ENCODE measurements around the gene ALDH1A1.
"Not testable (repeated sequence)": the region's sequence is repeated elsewhere in the genome, so short reads cannot be mapped to it uniquely, and the experiment has no call there.

The ALDH1A1 gene

DNA sequence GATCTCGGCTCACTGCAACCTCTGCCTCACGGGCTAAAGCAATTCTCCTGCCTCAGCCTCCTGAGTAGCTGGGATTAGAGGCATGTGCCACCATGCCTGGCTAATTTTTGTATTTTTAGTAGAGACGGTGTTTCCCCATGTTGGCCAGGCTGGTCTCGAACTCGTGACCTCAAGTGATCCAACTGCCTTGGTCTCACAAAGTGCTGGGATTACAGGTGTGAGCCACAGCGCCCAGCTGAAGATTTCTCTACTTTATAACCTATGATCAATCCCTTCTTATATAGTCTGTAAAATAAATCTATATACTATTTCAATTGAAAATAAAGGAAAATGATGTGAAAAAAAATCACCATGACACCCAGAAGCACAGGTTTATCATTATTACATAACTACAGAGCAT lies 13.3 kb downstream of the ALDH1A1 start:
- not testable (repeated sequence) for DNase-seq

- DNase-seq: no peak
These were observed 15.3 kb downstream of the ALDH1A1 start for GRCh38 chr9:72937545-72937944.

DNA sequence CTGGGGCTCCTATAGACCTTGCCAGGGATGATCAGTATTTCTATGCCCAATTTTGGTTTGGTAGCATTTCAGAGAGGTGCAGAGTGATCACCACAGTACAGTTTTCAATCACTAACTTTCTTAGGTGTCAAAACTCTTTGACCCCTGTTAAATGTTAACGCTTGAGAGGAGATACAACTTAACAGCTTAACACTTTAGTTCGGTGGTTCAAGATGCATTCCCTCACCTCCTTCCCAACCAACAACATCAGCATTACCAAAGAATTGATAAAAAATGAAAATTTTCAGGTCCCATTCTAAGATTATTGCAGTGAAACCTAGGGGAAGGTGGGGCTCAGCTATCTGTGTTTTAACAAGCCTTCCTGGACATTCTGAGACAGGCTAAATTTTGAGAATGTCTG lies 16.2 kb downstream of the ALDH1A1 start:
- no peak for DNase-seq

DNA sequence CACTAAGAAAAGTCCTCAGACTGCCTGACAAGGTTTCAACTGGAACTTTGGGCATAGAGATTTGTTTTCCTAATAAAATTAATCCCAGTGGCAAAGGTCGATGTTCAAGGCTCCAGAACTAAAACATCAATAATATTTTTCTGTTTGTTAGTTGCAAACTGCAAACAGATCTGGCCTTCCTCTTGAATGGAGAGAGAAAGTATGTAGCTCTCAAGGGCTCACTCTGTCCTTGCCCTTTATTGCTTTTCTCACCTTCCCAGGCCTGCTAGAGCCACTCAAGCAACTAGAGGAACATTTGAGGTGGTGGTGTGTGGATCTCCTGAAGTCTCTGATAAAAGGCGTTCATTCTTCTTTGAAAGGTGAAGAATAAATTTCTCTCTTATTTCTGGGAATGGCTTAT lies 16.6 kb downstream of the ALDH1A1 start:
- DNase-seq: no peak

GRCh38 chr9:72935595-72935994 lies 17.3 kb downstream of the ALDH1A1 start:
- DNase-seq: no peak

DNA sequence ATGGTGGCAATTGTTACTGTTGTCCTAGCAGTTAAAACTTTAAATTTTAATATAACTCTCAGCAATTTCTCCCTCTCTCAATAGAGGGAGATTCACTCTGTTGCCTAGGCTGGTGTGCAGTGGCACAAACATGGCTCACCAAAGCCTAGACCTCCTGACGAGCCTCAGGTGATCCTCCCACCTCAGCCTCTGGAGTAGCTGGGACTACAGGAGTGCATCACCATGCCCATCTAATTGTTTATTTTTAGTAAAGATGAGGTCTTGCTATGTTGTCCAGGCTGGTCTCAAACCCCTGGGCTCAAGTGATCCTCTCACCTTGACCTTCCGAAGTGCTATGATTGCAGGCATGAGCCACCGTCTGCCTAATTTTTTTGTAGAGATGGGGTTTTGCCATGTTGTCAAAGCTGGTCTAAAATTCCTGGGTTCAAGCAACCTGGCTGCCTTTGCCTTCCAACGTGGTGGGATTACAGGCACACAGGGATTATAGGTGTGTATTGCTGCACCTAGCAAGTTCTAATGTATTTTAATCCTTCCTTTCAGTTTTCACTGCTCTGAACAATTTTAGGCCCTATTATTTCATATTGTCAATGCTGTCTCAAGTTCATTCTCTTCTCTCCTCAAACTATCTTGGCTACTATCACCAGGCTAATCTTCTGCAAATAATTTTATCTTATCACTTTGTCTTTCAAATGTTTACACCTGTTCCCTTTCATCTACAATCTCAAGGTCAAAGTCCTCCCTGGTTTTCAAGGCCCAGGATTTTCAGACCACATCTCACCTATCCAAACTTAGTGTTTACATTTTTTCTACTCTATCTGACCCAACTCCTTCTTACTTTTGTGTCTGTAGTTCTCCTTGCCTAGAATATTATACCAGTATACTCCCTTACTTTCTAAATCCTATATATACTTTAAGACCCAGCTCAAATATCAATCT lies 18.9 kb downstream of the ALDH1A1 start:
- DNase-seq: no peak

DNA sequence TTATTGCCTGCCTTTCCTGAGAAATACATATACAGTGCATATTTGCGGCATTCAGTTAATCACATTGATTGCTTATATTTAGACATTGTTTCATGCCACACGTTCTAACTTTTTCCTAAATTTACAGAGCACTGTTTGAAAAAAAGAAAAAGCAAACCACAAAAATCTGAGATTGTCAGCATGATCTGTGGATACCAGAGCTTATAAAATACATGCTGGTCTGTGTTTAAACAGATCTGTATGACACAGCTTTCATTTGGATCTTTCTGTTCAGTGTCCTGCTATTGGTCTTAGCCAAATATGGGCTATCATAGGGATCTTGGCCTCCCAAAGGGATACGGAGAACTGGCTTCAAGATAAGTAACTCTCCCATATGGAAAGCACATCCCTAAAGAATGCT lies 20.2 kb downstream of the ALDH1A1 start:
- DNase-seq: no peak

- DNase-seq: no peak
These were observed 21.0 kb downstream of the ALDH1A1 start for GRCh38 chr9:72931897-72932296.

- no peak for DNase-seq
These were observed 21.4 kb downstream of the ALDH1A1 start for GRCh38 chr9:72931437-72931836.

GRCh38 chr9:72930828-72931227 lies 22.0 kb downstream of the ALDH1A1 start:
- no peak for DNase-seq

- DNase-seq: no peak
These were observed 23.3 kb downstream of the ALDH1A1 start for GRCh38 chr9:72929542-72929941.

DNA sequence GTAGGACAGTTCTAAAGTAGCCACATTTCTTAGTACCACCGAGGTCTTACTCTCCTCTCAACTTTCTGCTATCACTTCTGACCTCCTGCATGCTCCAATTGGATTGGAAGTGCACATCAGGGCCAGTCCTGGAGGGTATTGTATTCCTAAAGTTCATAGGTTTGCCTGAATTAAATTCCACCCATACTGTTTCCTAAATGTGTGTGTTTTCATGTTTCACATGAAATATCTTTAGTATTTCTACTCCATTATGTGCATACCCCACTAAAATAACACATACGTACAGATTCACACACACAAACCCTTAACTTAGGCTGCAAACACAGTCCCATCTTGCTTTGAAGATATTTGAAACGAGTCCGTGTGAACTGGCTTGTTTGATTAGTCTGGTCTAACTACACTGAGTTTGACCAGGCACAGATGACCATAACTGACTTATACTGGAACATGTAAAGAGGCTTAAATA lies 24.8 kb downstream of the ALDH1A1 start:
- DNase-seq: no peak

DNA sequence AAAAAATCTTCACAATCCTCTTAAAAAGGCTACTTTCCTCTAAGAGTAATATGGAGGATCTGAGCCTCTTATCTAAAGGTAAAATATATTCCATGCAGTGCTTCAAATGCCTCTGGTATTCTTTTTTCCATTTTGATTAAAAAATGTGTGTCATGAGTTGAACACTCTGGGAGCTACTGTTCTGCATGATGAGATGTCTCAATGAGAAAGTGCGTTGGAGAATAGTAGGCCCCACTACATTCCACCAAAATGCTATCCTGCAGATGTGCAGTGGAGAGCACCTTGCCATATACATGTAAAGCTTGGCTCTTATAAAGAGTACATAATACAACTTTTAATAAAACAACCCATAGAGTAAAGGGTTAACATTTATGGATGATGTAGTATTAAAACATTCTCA lies 26.3 kb downstream of the ALDH1A1 start:
- no peak for DNase-seq

DNA sequence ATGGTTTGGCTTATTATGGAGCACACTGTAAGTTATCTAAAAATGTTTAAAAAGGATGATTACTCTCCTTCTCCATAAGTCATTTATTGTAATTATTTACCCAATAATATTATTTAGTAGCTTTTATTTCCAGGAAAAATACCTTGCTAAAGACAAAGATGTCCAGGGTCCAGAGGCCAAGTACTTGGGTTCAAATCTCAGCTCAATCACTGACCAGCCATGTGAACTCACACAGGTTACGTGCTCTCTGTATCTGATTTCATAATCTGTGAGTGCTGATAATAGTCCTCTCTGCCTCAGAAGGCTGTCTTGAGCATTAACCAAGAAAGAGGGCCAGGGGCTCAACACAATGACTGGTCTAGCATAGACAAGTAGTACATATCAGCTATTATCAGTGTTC lies 27.0 kb downstream of the ALDH1A1 start:
- DNase-seq: no peak

DNA sequence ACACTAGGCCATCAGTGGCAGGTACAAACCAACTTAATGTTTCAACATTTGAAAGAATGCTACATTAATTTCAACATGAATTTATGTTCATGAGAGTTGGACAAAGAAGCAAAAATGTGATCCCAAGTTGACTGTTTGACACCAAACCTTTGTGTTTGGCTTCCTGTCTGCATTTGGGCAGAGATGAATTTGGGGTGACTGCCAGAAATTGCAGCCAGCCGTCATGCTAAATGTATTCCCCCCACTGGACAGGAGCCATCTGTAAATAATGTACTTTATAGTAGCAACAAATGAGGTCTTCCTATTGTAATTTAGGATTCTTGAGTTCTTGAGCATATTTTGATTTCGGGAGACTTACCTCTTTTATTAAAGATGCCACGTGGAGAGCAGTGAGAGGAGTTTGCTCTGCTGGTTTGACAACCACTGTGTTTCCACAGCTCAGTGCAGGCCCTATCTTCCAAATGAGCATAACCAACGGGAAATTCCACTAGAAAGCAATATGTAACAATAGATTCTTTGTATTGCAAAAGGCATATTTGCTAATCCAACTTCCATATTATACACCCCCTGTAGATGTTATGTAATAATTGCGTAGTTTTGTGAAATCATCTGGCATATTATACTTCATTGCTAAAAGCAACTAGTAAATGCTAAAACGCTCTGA lies 27.6 kb downstream of the ALDH1A1 start:
- no peak for DNase-seq

- DNase-seq: no peak
These were observed 28.6 kb downstream of the ALDH1A1 start for GRCh38 chr9:72924154-72924790.

GRCh38 chr9:72923077-72923476 lies 29.8 kb downstream of the ALDH1A1 start:
- no peak for DNase-seq

GRCh38 chr9:72921888-72922654 lies 30.8 kb downstream of the ALDH1A1 start:
- no peak for DNase-seq

DNA sequence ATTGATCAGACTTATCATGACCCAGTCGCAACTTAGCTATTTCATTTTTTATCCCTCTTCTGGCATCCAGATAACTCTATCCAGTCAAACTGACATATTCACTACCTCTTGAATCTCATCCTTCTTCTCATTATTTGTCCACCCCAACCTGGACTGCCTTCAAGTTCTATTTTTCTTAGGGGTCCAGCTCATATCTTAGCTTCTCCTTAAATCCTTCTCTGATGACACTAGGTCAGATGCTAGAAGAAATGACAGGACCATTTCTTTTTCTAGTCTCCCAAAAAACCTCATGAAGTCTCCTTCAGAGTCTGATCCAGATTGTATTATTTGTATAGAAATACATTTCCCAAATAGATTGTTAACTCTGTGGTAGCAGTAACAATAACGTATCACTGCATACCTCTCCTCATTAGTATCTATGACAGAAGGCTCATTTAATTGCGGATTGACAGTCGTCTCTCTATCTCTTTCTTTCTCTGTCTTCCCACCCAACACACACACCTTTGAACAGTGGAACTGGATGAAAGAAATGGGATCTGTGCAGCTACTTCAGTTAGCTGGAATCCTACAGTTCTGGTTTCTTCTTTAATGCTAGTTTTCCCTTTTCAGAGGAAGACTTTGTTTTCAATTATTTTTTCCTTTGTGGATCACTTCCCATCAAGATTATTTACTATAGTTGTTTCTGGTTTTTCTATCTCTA lies 33.5 kb downstream of the ALDH1A1 start:
- DNase-seq: no peak

DNA sequence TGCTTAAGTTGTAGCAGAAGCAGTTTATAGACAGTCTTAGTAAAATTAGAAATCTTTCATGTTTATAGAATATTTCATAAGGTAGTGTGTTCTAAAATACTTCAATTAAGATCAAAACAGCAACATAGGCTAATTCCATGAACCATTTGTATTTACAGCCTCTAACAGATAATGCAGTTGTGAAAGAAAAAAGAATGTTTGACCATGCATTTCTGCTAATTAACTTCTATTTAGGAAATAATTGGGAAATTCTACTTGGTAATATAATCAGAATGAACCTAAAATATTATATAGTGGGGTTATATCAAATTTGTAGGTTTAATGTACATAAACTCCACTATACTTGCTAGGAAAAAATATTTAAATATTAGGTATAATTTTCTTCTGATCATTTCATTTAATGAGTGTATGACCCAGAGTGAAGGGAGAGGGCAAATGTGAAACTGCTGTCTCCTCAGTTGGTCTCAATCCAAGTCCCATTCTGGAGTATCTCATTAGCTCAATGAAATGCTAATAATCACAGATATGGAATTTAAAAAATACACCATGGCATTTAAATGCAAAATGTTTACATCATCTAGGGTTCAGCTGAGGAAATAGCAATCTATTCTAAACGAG lies 34.9 kb downstream of the ALDH1A1 start:
- DNase-seq: no peak

- DNase-seq: no peak
These were observed 37.2 kb downstream of the ALDH1A1 start for GRCh38 chr9:72915659-72916058.

- DNase-seq: no peak
These were observed 38.1 kb downstream of the ALDH1A1 start for GRCh38 chr9:72914750-72915149.

Data from activated T-cell treated with anti-CD3 and anti-CD28 coated beads for 4 hours (primary cell).